SU-DHL-6 (cell line): Measurements from ENCODE around the gene SVOPL.

Experiments
- H2AFZ ChIP-seq: fragments of 200-600 bp; sonication (generic); 2 replicates; pipeline ENCODE4 v1.6.1; 2014; ENCODE audit warnings: low read depth, mild to moderate bottlenecking, moderate library complexity, mixed read lengths, antibody characterized with exemption, low read length; ENCODE audit not compliant: severe bottlenecking
- H3F3A ChIP-seq: fragments of 200-600 bp; shearing (Covaris generic); 2 replicates; pipeline ENCODE4 v1.6.0; 2016; ENCODE audit warnings: antibody characterized with exemption, mild to moderate bottlenecking; ENCODE audit not compliant: insufficient read depth
- H3K27ac ChIP-seq: fragments of 200-600 bp; sonication (generic); 2 replicates; pipeline ENCODE4 v1.5.1; 2016; ENCODE audit warnings: low read depth, mild to moderate bottlenecking, low read length, moderate library complexity, mixed read lengths
- H3K27me3 ChIP-seq: fragments of 200-600 bp; sonication (generic), shearing (Covaris generic); 2 replicates; pipeline ENCODE4 v1.6.0; 2014; ENCODE audit warnings: mild to moderate bottlenecking, low read length
- H3K36me3 ChIP-seq: fragments of 200-600 bp; sonication (generic); 2 replicates; pipeline ENCODE4 v1.6.1; 2014; ENCODE audit warnings: mild to moderate bottlenecking, low read length, mixed read lengths
- H3K4me2 ChIP-seq: fragments of 300-600, 200-600 bp; shearing (Covaris generic), sonication (generic); 2 replicates; pipeline ENCODE4 v1.6.0; 2014; ENCODE audit warnings: low read length, low read depth, mild to moderate bottlenecking; ENCODE audit not compliant: poor library complexity, severe bottlenecking
- H3K4me3 ChIP-seq: fragments of 200-600 bp; sonication (generic); 2 replicates; pipeline ENCODE4 v1.5.1; 2014; ENCODE audit warnings: antibody characterized with exemption, low read length, mild to moderate bottlenecking, mixed read lengths; ENCODE audit not compliant: insufficient read depth, poor library complexity, severe bottlenecking
- H3K79me2 ChIP-seq: fragments of 200-600 bp; sonication (generic); 2 replicates; pipeline ENCODE4 v1.6.1; 2014; ENCODE audit warnings: mild to moderate bottlenecking, low read length, moderate library complexity; ENCODE audit not compliant: insufficient read depth
- H3K9ac ChIP-seq: fragments of 200-600 bp; sonication (generic); 2 replicates; pipeline ENCODE4 v1.7.0; 2014; ENCODE audit warnings: mild to moderate bottlenecking, low read length
- H3K9me2 ChIP-seq: fragments of 200-600 bp; sonication (generic); replicated peaks from 2 replicates; pipeline ENCODE4 v1.6.1; 2014; ENCODE audit warnings: low read length; ENCODE audit not compliant: insufficient read depth
- H3K9me3 ChIP-seq: fragments of 200-600 bp; sonication (generic); 2 replicates; pipeline ENCODE4 v1.6.1; 2014; ENCODE audit warnings: low read length, mixed read lengths; ENCODE audit not compliant: insufficient read depth
- H4K20me1 ChIP-seq: fragments of 200-600 bp; sonication (generic); 2 replicates; pipeline ENCODE4 v1.6.1; 2014; ENCODE audit warnings: low read depth, mild to moderate bottlenecking, antibody characterized with exemption, low read length, moderate library complexity, mixed read lengths
- CTCF ChIP-seq: fragments of 200-600 bp; sonication (generic); IDR thresholded peaks from one replicate; pipeline ENCODE4 v1.5.1; 2017; ENCODE audit warnings: antibody characterized with exemption, mild to moderate bottlenecking, low read length, moderate library complexity; ENCODE audit not compliant: insufficient read depth, poor library complexity, severe bottlenecking
- EZH2phosphoT487 ChIP-seq: fragments of 200-600 bp; sonication (generic), shearing (Covaris generic); conservative IDR thresholded peaks from 2 replicates; pipeline ENCODE4 v1.6.1; 2018; ENCODE audit warnings: mild to moderate bottlenecking, antibody characterized with exemption, low read length, moderate library complexity, mixed read lengths

Gene SVOPL

DNA sequence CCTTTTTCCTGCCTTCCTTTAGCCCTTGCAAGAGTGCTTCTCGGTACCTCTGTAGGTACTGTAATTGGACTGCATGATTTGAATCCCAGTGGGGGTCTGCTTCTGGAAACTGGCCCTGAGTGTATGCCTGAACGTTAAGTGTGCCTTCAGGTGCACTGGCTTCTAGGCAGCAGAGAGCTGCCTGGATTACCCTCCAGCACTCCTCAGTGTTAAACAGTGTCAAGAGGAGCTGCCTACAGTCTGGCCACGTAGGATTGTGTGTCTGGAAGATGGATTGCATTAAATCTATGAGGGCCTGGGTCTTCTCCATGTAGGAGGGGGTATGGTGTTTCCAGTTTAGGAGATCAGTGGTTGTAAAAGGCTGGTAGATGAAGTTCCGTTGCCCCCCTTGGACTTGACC, 137.4 kb downstream of the SVOPL start:
- H3F3A ChIP-seq: no peaks in the 10 kb centered on the region
- no peak overlapping the region for H3K4me2 ChIP-seq
- no peak overlapping the region for H3K4me3 ChIP-seq
- no peak overlapping the region for H3K9ac ChIP-seq
- TF ChIP-seq CTCF: no peak
- no peak for TF ChIP-seq EZH2phosphoT487
- no peak overlapping the region for H3K27ac ChIP-seq
- peaks cover 16% of the 10 kb centered on the region for H3K9me3 ChIP-seq
- H3K36me3 ChIP-seq: peaks cover 51% of the 10 kb centered on the region
- no peaks in the 10 kb centered on the region for H3K79me2 ChIP-seq
- H3K9me2 ChIP-seq: no peaks in the 10 kb centered on the region
- no peaks in the 10 kb centered on the region for H4K20me1 ChIP-seq
- H3K27me3 ChIP-seq: no peaks in the 10 kb centered on the region
- no peak overlapping the region for H2AFZ ChIP-seq

- no peaks in the 10 kb centered on the region for H3K27me3 ChIP-seq
- peaks cover 31% of the 10 kb centered on the region for H3K9me3 ChIP-seq
- TF ChIP-seq EZH2phosphoT487 (no peak), CTCF (no peak)
- H3F3A ChIP-seq: no peaks in the 10 kb centered on the region
- H3K9me2 ChIP-seq: no peaks in the 10 kb centered on the region
- H3K9ac ChIP-seq: no peak overlapping the region
- no peaks in the 10 kb centered on the region for H3K79me2 ChIP-seq
- no peak overlapping the region for H3K27ac ChIP-seq
- peaks cover 63% of the 10 kb centered on the region for H3K36me3 ChIP-seq
- H2AFZ ChIP-seq: no peak overlapping the region
- no peak overlapping the region for H3K4me3 ChIP-seq
- no peak overlapping the region for H3K4me2 ChIP-seq
- H4K20me1 ChIP-seq: no peaks in the 10 kb centered on the region
Observed at GRCh38 chr7:138559448-138559847, 141.7 kb downstream of the SVOPL start.

GRCh38 chr7:138556771-138557484, 144.2 kb downstream of the SVOPL start:
- no peak for TF ChIP-seq EZH2phosphoT487
- TF ChIP-seq CTCF: no peak
- H3K9ac ChIP-seq: no peak overlapping the region
- no peaks in the 10 kb centered on the region for H4K20me1 ChIP-seq
- H3F3A ChIP-seq: no peaks in the 10 kb centered on the region
- no peak overlapping the region for H2AFZ ChIP-seq
- H3K79me2 ChIP-seq: no peaks in the 10 kb centered on the region
- H3K9me2 ChIP-seq: no peaks in the 10 kb centered on the region
- no peak overlapping the region for H3K27ac ChIP-seq
- H3K4me3 ChIP-seq: peak overlapping the region; percentile 11
- peaks cover 69% of the 10 kb centered on the region for H3K36me3 ChIP-seq
- H3K9me3 ChIP-seq: peaks cover 31% of the 10 kb centered on the region
- H3K27me3 ChIP-seq: no peaks in the 10 kb centered on the region
- no peak overlapping the region for H3K4me2 ChIP-seq
